HepG2 (cell line): Measurements from ENCODE around the gene GFOD1. TPM values are rescaled to one million over a fixed set of nuclear protein-coding genes. Genes with fewer than 3 reads are reported as not detected.
A peak's percentile ranks its signal among the peaks of the same experiment; 100 is the strongest.

ENCODE experiments used
- BRD4 ChIP-seq: sonication (generic); formaldehyde crosslinking; IDR thresholded peaks from 2 replicates; pipeline ENCODE4 v1.4.0; 2020; ENCODE audit warnings: missing genetic modification reagents
- HNRNPK ChIP-seq: fragments of 200-400 bp; formaldehyde crosslinking; IDR thresholded peaks from 2 replicates; pipeline ENCODE4 v1.6.1; 2018; ENCODE audit warnings: low read length, low read depth, moderate library complexity, mild to moderate bottlenecking; ENCODE audit not compliant: poor library complexity, severe bottlenecking
- HOMEZ ChIP-seq: IDR thresholded peaks from 2 replicates; pipeline ENCODE4 v1.6.1; 2016; ENCODE audit warnings: low read depth
- HOXA5 ChIP-seq: sonication (generic); formaldehyde crosslinking; IDR thresholded peaks from 2 replicates; pipeline ENCODE4 v1.4.0; 2020; ENCODE audit warnings: missing genetic modification reagents
- MAX ChIP-seq: IDR thresholded peaks from 2 replicates; pipeline ENCODE4 v1.6.1; 2012; ENCODE audit warnings: inconsistent platforms
- MEF2D ChIP-seq: sonication (generic); formaldehyde crosslinking; IDR thresholded peaks from 2 replicates; pipeline ENCODE4 v1.5.1; 2020; ENCODE audit warnings: mild to moderate bottlenecking, missing genetic modification reagents
- MYC ChIP-seq: sonication (generic); formaldehyde crosslinking; IDR thresholded peaks from 2 replicates; pipeline ENCODE4 v1.9.0; 2021; ENCODE audit warnings: missing genetic modification reagents, borderline replicate concordance
- NCOA5 ChIP-seq: sonication (generic); formaldehyde crosslinking; IDR thresholded peaks from 2 replicates; pipeline ENCODE4 v1.4.0; 2020; ENCODE audit warnings: missing genetic modification reagents
- POLR2G ChIP-seq: fragments of 200-400 bp; formaldehyde crosslinking; IDR thresholded peaks from 2 replicates; pipeline ENCODE4 v1.6.1; 2018; ENCODE audit warnings: mild to moderate bottlenecking, low read depth, low read length, moderate library complexity
- RBM39 ChIP-seq: fragments of 200-400 bp; formaldehyde crosslinking; IDR thresholded peaks from one replicate; pipeline ENCODE4 v1.6.1; 2018; ENCODE audit warnings: antibody characterized with exemption, mild to moderate bottlenecking, low read depth, low read length; ENCODE audit not compliant: poor library complexity, severe bottlenecking
- REL ChIP-seq: sonication (generic); formaldehyde crosslinking; conservative IDR thresholded peaks from 2 replicates; pipeline ENCODE4 v1.8.0; 2022; ENCODE audit warnings: mild to moderate bottlenecking, missing genetic modification reagents, moderate library complexity
- SRSF1 ChIP-seq: fragments of 200-400 bp; formaldehyde crosslinking; optimal IDR thresholded peaks from 2 replicates; pipeline ENCODE3; 2017; ENCODE audit warnings: mild to moderate bottlenecking, low read depth, low read length, moderate library complexity
- TARDBP ChIP-seq: sonication (generic); formaldehyde crosslinking; IDR thresholded peaks from 2 replicates; pipeline ENCODE4 v1.8.0; 2022; ENCODE audit warnings: mild to moderate bottlenecking, missing genetic modification reagents
- ZBTB46 ChIP-seq: sonication (generic); formaldehyde crosslinking; IDR thresholded peaks from 2 replicates; pipeline ENCODE4 v1.4.0; 2020; ENCODE audit warnings: mild to moderate bottlenecking, missing genetic modification reagents, borderline replicate concordance
- ZFP91 ChIP-seq: sonication (generic); formaldehyde crosslinking; IDR thresholded peaks from 2 replicates; pipeline ENCODE4 v1.9.0; 2022; ENCODE audit warnings: missing genetic modification reagents, mild to moderate bottlenecking, borderline replicate concordance
- ZFX ChIP-seq: sonication (generic); formaldehyde crosslinking; IDR thresholded peaks from 2 replicates; pipeline ENCODE4 v1.4.0; 2020; ENCODE audit warnings: mild to moderate bottlenecking, low read depth, missing genetic modification reagents, moderate library complexity
- ZFY ChIP-seq: sonication (generic); formaldehyde crosslinking; IDR thresholded peaks from 2 replicates; pipeline ENCODE4 v1.4.0; 2020; ENCODE audit warnings: missing genetic modification reagents
- ZIK1 ChIP-seq: sonication (generic); formaldehyde crosslinking; IDR thresholded peaks from 2 replicates; pipeline ENCODE4 v1.5.0; 2020; ENCODE audit warnings: mild to moderate bottlenecking, low read depth, missing genetic modification reagents, borderline replicate concordance
- ZMYM4 ChIP-seq: sonication (generic); formaldehyde crosslinking; IDR thresholded peaks from 2 replicates; pipeline ENCODE4 v1.8.1; 2023; ENCODE audit warnings: mild to moderate bottlenecking, missing genetic modification reagents
- ZNF430 ChIP-seq: sonication (generic); formaldehyde crosslinking; IDR thresholded peaks from 2 replicates; pipeline ENCODE4 v1.9.0; 2021; ENCODE audit warnings: mild to moderate bottlenecking, missing genetic modification reagents
- ZNF549 ChIP-seq: sonication (generic); formaldehyde crosslinking; IDR thresholded peaks from 2 replicates; pipeline ENCODE4 v1.5.0; 2020; ENCODE audit warnings: missing genetic modification reagents
- ZNF567 ChIP-seq: sonication (generic); formaldehyde crosslinking; IDR thresholded peaks from 2 replicates; pipeline ENCODE4 v1.8.1; 2023; ENCODE audit warnings: mild to moderate bottlenecking, missing genetic modification reagents, borderline replicate concordance
- ZNF670 ChIP-seq: sonication (generic); formaldehyde crosslinking; IDR thresholded peaks from 2 replicates; pipeline ENCODE4 v1.8.0; 2022; ENCODE audit warnings: mild to moderate bottlenecking, missing genetic modification reagents, borderline replicate concordance
- ZNF740 ChIP-seq: sonication (generic); formaldehyde crosslinking; IDR thresholded peaks from 2 replicates; pipeline ENCODE4 v1.4.0; 2020; ENCODE audit warnings: missing genetic modification reagents
- polyA plus RNA-seq, 8 experiments: library from polyadenylated mRNA; depleted of rRNA in 3 of 8; stranded (reverse) in 7 of 8; unstranded in 1 of 8; fragments of >200 nt; fragmentation: Illumina TruSeq in 4 of 8; extraction: Trizol in 4 of 8; gene quantifications; 2 replicates each; pipeline versions ENCODE4 v1.2.1 to v1.2.3, GENCODE V29; 2011 to 2016; ENCODE audit warnings: low read depth in 4 of 8, missing spikeins in 1 of 8, mixed read lengths in 1 of 8; ENCODE audit not compliant: insufficient read depth in 1 of 8
- total RNA-seq, 5 experiments: library from RNA; depleted of rRNA; stranded (reverse); fragments of >200 nt; fragmentation: Illumina TruSeq; extraction: Trizol; gene quantifications; 2 replicates each; pipeline ENCODE4 v1.2.3, GENCODE V29; 2016; ENCODE audit warnings: low read depth in 1 of 5

The GFOD1 gene
- total and polyA plus RNA-seq, 2 of the 13 experiments (the other 11 are each of a cell fraction or from before 2014, with no cell fraction given): 1.9 to 6.4 TPM

- peak; percentile 6 for TF ChIP-seq RBM39
- 0 out of 2 replicates have a peak, but pooled peaks have one; percentile 52 for TF ChIP-seq ZIK1 (CRISPR knock-in tag)
- 0 out of 2 replicates have a peak, but pooled peaks have one; percentile 37 for TF ChIP-seq POLR2G
- no peak for TF ChIP-seq MEF2D
- no peak for TF ChIP-seq SRSF1
- TF ChIP-seq ZNF567: no peak
- no peak for TF ChIP-seq ZNF549
- TF ChIP-seq REL (CRISPR knock-in tag): 0 out of 2 replicates have a peak, but pooled peaks have one; percentile 34
- peak; percentile 65 for TF ChIP-seq MAX
- TF ChIP-seq BRD4 (CRISPR knock-in tag): no peak
- TF ChIP-seq NCOA5: no peak
- TF ChIP-seq TARDBP: peak; percentile 4; the same call in 1 of the 2 replicates
- TF ChIP-seq MYC: peak; percentile 58; the same call in 1 of the 2 replicates
- TF ChIP-seq ZMYM4 (CRISPR knock-in tag): no peak
- TF ChIP-seq ZBTB46 (CRISPR knock-in tag): no peak
- no peak for TF ChIP-seq ZNF670 (CRISPR knock-in tag)
- TF ChIP-seq ZNF430: no peak
- TF ChIP-seq ZFP91 (CRISPR knock-in tag): 0 out of 2 replicates have a peak, but pooled peaks have one; percentile 26
- TF ChIP-seq HNRNPK: peak; percentile 76
- TF ChIP-seq HOMEZ (CRISPR knock-in tag): no peak
- no peak for TF ChIP-seq HOXA5 (CRISPR knock-in tag)
- peak; percentile 20; the same call in 1 of the 2 replicates for TF ChIP-seq ZFX (CRISPR knock-in tag)
- peak; percentile 87 for TF ChIP-seq ZNF740 (CRISPR knock-in tag)
- TF ChIP-seq ZFY (CRISPR knock-in tag): peak; percentile 24; the same call in 1 of the 2 replicates
These were observed 1.4 kb downstream of the GFOD1 start (continued) for GRCh38 chr6:13485923-13486562.
